T-helper 2 cell treated with Interferon-gamma antibody and Interleukin-4, amounts not matched to agents 5 μg/mL and 100 μg/mL, for 36 hours (primary cell): Measurements from ENCODE around the gene PCDH18.
"Not testable (repeated sequence)": the region's sequence is repeated elsewhere in the genome, so short reads cannot be mapped to it uniquely, and the experiment has no call there.

Experiments
- DNase-seq: peaks from one replicate; pipeline ENCODE4 v3.0.0; 2021; ENCODE audit warnings: low spot score
- H3K27ac Mint-ChIP-seq: one replicate; pipeline ENCODE4 v1.8.0; 2021; ENCODE audit warnings: mild to moderate bottlenecking, mixed read lengths
- H3K27me3 Mint-ChIP-seq: one replicate; pipeline ENCODE4 v1.8.0; 2021; ENCODE audit warnings: low read depth, mixed read lengths
- H3K36me3 Mint-ChIP-seq: one replicate; pipeline ENCODE4 v1.8.0; 2021; ENCODE audit warnings: low read depth, mixed read lengths
- H3K4me1 Mint-ChIP-seq: one replicate; pipeline ENCODE4 v1.8.0; 2021; ENCODE audit warnings: low read depth, mixed read lengths
- H3K4me3 Mint-ChIP-seq: one replicate; pipeline ENCODE4 v1.8.0; 2022; ENCODE audit warnings: mild to moderate bottlenecking, moderate library complexity, mixed read lengths
- H3K9me3 Mint-ChIP-seq: one replicate; pipeline ENCODE4 v1.8.0; 2021; ENCODE audit warnings: mixed read lengths

PCDH18 gene

GRCh38 chr4:137531986-137532868 lies at the start of gene PCDH18:
TSS of gene PCDH18 (minus strand) at chr4:137532494. CDS start at chr4:137532088, 406 bp downstream.
- H3K4me3 Mint-ChIP-seq: no peak within 1 kb of the TSS
- peaks cover 2% of the 10 kb centered on the region for H3K4me1 Mint-ChIP-seq
- no peak within 1 kb of the TSS for H3K27ac Mint-ChIP-seq
- DNase-seq: no peak
- peaks cover 4% of the 10 kb centered on the region for H3K9me3 Mint-ChIP-seq
- peaks cover 2% of the 10 kb centered on the region for H3K27me3 Mint-ChIP-seq
- no peaks in the 10 kb centered on the region for H3K36me3 Mint-ChIP-seq

GRCh38 chr4:137576446-137576845 lies 44.2 kb upstream of the PCDH18 start:
- Mint-ChIP-seq H3K27ac (no peak overlapping the region), H3K4me1 (no peaks in the 10 kb centered on the region), H3K36me3 (no peaks in the 10 kb centered on the region), H3K27me3 (no peaks in the 10 kb centered on the region), H3K4me3 (no peak overlapping the region), H3K9me3 (peaks cover 15% of the 10 kb centered on the region)
- no peak for DNase-seq

- no peaks in the 10 kb centered on the region for H3K4me1 Mint-ChIP-seq
- no peak overlapping the region for H3K4me3 Mint-ChIP-seq
- H3K27ac Mint-ChIP-seq: no peak overlapping the region
- no peaks in the 10 kb centered on the region for H3K27me3 Mint-ChIP-seq
- no peaks in the 10 kb centered on the region for H3K36me3 Mint-ChIP-seq
- peaks cover 14% of the 10 kb centered on the region for H3K9me3 Mint-ChIP-seq
- no peak for DNase-seq
Observed at GRCh38 chr4:137572647-137573046, 40.4 kb upstream of the PCDH18 start.

- Mint-ChIP-seq H3K4me3 (no peak overlapping the region), H3K27ac (no peak overlapping the region), H3K9me3 (peaks cover 10% of the 10 kb centered on the region), H3K36me3 (no peaks in the 10 kb centered on the region), H3K4me1 (no peaks in the 10 kb centered on the region), H3K27me3 (no peaks in the 10 kb centered on the region)
- DNase-seq: no peak
Observed at GRCh38 chr4:137572163-137572562, 39.9 kb upstream of the PCDH18 start.

- H3K9me3 Mint-ChIP-seq: no peaks in the 10 kb centered on the region
- no peaks in the 10 kb centered on the region for H3K4me1 Mint-ChIP-seq
- no peak overlapping the region for H3K27ac Mint-ChIP-seq
- no peaks in the 10 kb centered on the region for H3K36me3 Mint-ChIP-seq
- DNase-seq: no peak
- H3K27me3 Mint-ChIP-seq: no peaks in the 10 kb centered on the region
- H3K4me3 Mint-ChIP-seq: no peak overlapping the region
Observed at GRCh38 chr4:137559801-137560200, 27.5 kb upstream of the PCDH18 start.

- no peak overlapping the region for H3K27ac Mint-ChIP-seq
- no peak for DNase-seq
Observed at GRCh38 chr4:137558951-137559350, 26.7 kb upstream of the PCDH18 start.

GRCh38 chr4:137545461-137545861 lies 13.2 kb upstream of the PCDH18 start:
- Mint-ChIP-seq H3K27ac (no peak overlapping the region), H3K27me3 (no peaks in the 10 kb centered on the region), H3K36me3 (no peaks in the 10 kb centered on the region), H3K9me3 (no peaks in the 10 kb centered on the region), H3K4me3 (no peak overlapping the region), H3K4me1 (no peaks in the 10 kb centered on the region)
- DNase-seq: no peak

More at GRCh38 chr4:137558951-137559350, 26.7 kb upstream of the PCDH18 start:
- H3K9me3 Mint-ChIP-seq: no peaks in the 10 kb centered on the region
- no peaks in the 10 kb centered on the region for H3K36me3 Mint-ChIP-seq
- H3K4me3 Mint-ChIP-seq: no peak overlapping the region
- H3K4me1 Mint-ChIP-seq: no peaks in the 10 kb centered on the region
- H3K27me3 Mint-ChIP-seq: no peaks in the 10 kb centered on the region

GRCh38 chr4:137543648-137544047 lies 11.4 kb upstream of the PCDH18 start:
- no peak for DNase-seq
- Mint-ChIP-seq H3K27ac (no peak overlapping the region), H3K4me1 (no peaks in the 10 kb centered on the region), H3K9me3 (no peaks in the 10 kb centered on the region), H3K36me3 (no peaks in the 10 kb centered on the region), H3K4me3 (no peak overlapping the region), H3K27me3 (no peaks in the 10 kb centered on the region)

- no peaks in the 10 kb centered on the region for H3K27me3 Mint-ChIP-seq
- no peak overlapping the region for H3K4me3 Mint-ChIP-seq
- H3K27ac Mint-ChIP-seq: no peak overlapping the region
- H3K4me1 Mint-ChIP-seq: no peaks in the 10 kb centered on the region
- H3K36me3 Mint-ChIP-seq: no peaks in the 10 kb centered on the region
- no peak for DNase-seq
- H3K9me3 Mint-ChIP-seq: no peaks in the 10 kb centered on the region
Observed at GRCh38 chr4:137543198-137543597, 10.9 kb upstream of the PCDH18 start.

GRCh38 chr4:137541876-137542646 lies 9.8 kb upstream of the PCDH18 start:
- H3K9me3 Mint-ChIP-seq: peaks cover 1% of the 10 kb centered on the region
- no peaks in the 10 kb centered on the region for H3K36me3 Mint-ChIP-seq
- no peaks in the 10 kb centered on the region for H3K4me1 Mint-ChIP-seq
- H3K4me3 Mint-ChIP-seq: no peak overlapping the region
- DNase-seq: no peak
- no peak overlapping the region for H3K27ac Mint-ChIP-seq
- no peaks in the 10 kb centered on the region for H3K27me3 Mint-ChIP-seq

GRCh38 chr4:137541181-137541580 lies 8.9 kb upstream of the PCDH18 start:
- no peak overlapping the region for H3K4me3 Mint-ChIP-seq
- no peaks in the 10 kb centered on the region for H3K27me3 Mint-ChIP-seq
- peaks cover 4% of the 10 kb centered on the region for H3K9me3 Mint-ChIP-seq
- no peaks in the 10 kb centered on the region for H3K36me3 Mint-ChIP-seq
- no peak for DNase-seq
- H3K4me1 Mint-ChIP-seq: no peaks in the 10 kb centered on the region
- no peak overlapping the region for H3K27ac Mint-ChIP-seq

- no peak for DNase-seq
- no peaks in the 10 kb centered on the region for H3K36me3 Mint-ChIP-seq
- no peak overlapping the region for H3K27ac Mint-ChIP-seq
- H3K27me3 Mint-ChIP-seq: no peaks in the 10 kb centered on the region
- no peaks in the 10 kb centered on the region for H3K4me1 Mint-ChIP-seq
- peaks cover 4% of the 10 kb centered on the region for H3K9me3 Mint-ChIP-seq
- H3K4me3 Mint-ChIP-seq: no peak overlapping the region
Observed at GRCh38 chr4:137540356-137540755, 8.1 kb upstream of the PCDH18 start.

GRCh38 chr4:137538526-137538925 lies 6.2 kb upstream of the PCDH18 start:
- Mint-ChIP-seq H3K36me3 (no peaks in the 10 kb centered on the region), H3K9me3 (peaks cover 4% of the 10 kb centered on the region), H3K27me3 (peaks cover 2% of the 10 kb centered on the region), H3K4me3 (no peak overlapping the region), H3K27ac (no peak overlapping the region), H3K4me1 (peaks cover under 1% of the 10 kb centered on the region)
- no peak for DNase-seq

GRCh38 chr4:137537807-137538206 lies 5.5 kb upstream of the PCDH18 start:
- not testable (repeated sequence) for H3K4me1 Mint-ChIP-seq, H3K4me3 Mint-ChIP-seq, H3K9me3 Mint-ChIP-seq, H3K27me3 Mint-ChIP-seq, H3K27ac Mint-ChIP-seq, H3K36me3 Mint-ChIP-seq, DNase-seq
